Activated T-cell treated with anti-CD3 and anti-CD28 coated beads for 1 hour (primary cell): ENCODE measurements around the gene NUP210L.

Experiments
- DNase-seq: peaks from one replicate; pipeline ENCODE4 v3.0.0-alpha.2; 2020; ENCODE audit warnings: low read depth

NUP210L gene

GRCh38 chr1:153963850-153964331 lies 191.0 kb downstream of the NUP210L start:
- DNase-seq, result no peak

DNA sequence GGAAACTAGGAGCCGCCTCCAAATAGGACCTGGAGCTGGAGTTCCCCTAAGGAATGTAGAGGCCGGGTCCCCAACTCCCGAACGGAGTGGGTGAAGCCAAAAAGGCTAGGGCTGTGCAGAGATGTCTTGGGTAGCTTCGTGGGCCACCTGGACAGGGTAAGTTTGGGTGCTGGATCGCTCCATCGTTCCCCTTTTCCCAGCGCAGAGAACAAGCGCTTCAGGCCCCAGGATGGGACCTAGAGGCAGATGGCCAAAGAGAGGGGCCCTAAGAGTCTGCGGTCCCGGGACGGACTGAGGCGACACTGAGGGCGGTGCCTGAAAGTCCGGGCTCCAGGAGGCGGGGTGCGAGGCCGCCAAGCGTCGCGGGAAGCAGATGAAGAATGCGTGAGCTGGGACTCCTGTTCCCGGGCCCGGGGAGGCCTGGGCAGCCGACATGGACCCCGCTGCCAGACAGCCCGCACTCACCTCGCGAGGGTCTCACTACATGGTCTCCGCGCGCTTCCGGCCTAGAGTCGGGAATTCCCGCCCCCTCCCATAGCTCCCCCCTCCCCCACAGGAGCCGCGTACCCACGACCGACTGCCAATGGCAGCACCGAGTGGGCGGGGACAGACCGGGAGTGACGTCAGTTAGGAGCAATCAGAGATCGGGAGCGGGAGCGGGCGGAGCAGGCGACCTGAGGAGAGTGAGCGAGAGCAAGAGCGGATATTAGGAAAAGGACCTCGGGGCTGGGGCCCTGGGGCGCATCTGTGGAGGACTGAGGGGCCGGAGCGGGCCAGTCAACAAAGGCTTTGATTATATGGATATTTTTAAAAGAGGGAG lies 191.6 kb downstream of the NUP210L start, which contains the start of gene SLC39A1:
Gene SLC39A1, minus strand, starts transcription at position 508 of the 820 bp plus-strand sequence. CDS start 822 bp downstream, outside the sequence.
- DNase-seq, result peak; percentile 92

- DNase-seq, result no peak
These were observed 192.5 kb downstream of the NUP210L start for GRCh38 chr1:153962088-153963029.

DNA sequence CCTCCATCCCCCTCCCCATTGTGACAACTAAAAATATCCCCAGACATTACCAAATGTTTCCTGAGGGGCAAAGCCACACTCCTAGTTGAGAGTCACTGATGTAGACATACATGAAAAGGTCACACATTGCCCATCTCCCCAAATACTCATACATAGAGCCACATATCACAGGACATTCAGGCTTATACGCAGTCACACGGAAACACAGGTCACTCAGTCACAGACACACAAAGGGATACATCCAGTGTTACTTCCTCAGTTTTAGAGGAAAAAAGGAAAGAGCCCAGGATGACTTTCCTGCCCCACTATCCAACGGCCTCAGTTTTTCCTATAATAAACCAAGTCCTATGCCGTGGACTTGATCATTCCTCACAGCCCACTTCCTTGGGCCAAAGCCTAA lies 193.5 kb downstream of the NUP210L start:
- no peak for DNase-seq

- no peak for DNase-seq
These were observed 194.7 kb downstream of the NUP210L start for GRCh38 chr1:153960206-153960605.

GRCh38 chr1:153959454-153959853 lies 195.4 kb downstream of the NUP210L start:
- no peak for DNase-seq

DNA sequence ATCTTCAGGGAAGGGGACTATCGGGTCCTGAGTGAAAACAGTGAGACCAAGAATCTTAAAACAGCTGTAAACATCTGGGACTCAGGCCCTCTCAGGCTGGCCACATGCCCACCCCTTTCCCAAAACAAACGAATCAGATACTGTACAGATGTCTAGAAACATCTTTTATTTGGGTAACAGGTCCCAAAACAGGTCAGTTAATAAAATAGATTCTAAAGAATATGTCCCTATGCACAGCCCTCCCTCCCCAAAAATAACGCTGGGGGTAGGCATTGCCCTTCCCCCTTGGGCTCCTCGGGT lies 196.0 kb downstream of the NUP210L start:
- no peak for DNase-seq

DNA sequence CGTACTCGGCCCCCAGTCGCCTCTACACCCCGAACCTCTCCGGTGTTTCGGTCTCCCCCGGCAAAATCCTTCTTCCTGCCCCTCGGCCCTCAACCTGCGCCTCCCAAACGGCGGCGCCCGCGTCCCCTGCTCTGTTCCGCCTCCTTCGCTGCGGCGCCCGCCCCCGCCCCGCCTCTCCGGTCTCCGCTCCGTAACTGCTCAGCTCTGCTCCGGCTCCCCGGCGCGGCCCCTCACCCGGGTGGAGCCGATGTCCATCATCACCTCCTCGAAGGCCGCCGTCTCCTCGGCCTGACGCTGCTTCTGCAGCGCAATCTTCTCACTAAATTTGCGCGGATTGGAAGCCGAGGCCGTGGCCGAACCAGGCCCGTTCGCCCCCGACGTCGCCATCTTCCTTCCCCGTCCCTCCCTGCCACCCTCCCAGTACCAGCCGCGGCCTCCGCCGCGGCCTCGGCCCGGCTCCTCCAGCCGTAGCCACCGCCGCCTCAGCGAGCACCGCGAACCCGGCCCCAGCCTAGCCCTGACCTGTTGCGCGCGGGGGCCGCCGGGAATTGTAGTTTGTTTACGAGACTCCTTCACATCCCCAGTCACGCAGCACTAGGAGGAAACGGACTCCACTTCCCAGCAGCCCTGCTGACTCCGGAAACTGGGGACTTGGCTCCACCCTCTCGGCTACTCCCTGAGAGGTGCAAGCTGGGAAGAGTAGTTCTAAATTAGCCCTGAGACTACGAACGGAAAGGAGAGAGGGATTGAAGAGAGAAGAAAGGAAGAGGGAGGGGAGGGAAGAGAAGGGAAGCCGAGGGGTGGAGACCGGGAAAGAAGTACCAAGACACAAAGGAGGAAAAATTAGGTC lies 196.5 kb downstream of the NUP210L start, which contains the start of gene CRTC2:
Gene CRTC2, minus strand, starts transcription at position 502 of the 850 bp plus-strand sequence. Its CDS starts 115 bp downstream, at position 387.
- peak; percentile 95 for DNase-seq

DNA sequence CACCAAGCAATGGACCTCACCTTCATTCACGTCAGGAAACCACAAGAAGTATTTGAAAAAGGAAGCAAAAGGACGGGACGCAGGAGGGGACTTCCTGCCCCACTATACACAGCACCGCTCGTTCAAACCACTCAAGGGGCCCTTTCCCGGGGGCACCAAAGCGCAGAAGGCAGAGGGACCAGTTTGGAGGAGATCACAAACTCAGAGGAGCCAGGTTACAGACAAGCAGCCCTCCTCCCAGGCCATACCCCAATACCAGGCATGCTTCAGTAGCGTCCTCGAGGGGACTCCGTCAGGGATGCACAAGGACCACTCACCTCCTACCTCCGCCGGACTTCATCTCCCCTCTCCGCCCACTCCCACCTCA lies 197.1 kb downstream of the NUP210L start:
- DNase-seq, result no peak

- DNase-seq, result no peak
These were observed 197.7 kb downstream of the NUP210L start for GRCh38 chr1:153956997-153957715.

GRCh38 chr1:153954826-153955225 lies 200.0 kb downstream of the NUP210L start:
- no peak for DNase-seq

DNA sequence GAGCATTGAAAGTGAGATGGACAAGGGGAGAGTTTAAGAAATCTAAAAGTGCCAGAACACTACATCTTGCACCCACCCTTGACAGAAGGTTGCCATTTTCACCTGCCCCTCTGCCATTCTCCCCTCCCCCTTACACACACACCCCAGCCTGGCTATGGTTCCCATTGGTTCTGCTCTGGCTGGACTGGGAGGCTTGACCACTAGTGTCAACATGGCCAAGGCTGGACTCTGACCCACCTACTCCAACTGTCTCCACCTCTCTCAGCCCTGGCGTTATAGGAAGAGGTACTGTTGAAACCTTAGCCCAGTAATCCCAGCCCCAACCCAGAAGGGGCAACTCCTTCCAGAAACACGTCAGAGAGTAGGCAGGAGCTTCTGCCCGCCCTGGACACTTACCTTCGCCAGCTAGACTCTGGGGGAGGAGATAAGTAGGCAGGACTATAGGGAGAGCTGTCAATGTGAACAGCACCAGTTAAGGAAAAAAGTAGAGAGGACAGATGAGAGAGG lies 201.0 kb downstream of the NUP210L start:
- no peak for DNase-seq

- DNase-seq, result no peak
These were observed 203.1 kb downstream of the NUP210L start for GRCh38 chr1:153951801-153952200.

- DNase-seq, result no peak
These were observed 203.7 kb downstream of the NUP210L start for GRCh38 chr1:153951183-153951582.

GRCh38 chr1:153946622-153947241 lies 208.1 kb downstream of the NUP210L start, which contains the start of gene DENND4B:
Gene DENND4B (minus strand): TSS chr1:153946718. CDS start chr1:153944374, 2,344 bp downstream.
- peak; percentile 61 for DNase-seq

DNA sequence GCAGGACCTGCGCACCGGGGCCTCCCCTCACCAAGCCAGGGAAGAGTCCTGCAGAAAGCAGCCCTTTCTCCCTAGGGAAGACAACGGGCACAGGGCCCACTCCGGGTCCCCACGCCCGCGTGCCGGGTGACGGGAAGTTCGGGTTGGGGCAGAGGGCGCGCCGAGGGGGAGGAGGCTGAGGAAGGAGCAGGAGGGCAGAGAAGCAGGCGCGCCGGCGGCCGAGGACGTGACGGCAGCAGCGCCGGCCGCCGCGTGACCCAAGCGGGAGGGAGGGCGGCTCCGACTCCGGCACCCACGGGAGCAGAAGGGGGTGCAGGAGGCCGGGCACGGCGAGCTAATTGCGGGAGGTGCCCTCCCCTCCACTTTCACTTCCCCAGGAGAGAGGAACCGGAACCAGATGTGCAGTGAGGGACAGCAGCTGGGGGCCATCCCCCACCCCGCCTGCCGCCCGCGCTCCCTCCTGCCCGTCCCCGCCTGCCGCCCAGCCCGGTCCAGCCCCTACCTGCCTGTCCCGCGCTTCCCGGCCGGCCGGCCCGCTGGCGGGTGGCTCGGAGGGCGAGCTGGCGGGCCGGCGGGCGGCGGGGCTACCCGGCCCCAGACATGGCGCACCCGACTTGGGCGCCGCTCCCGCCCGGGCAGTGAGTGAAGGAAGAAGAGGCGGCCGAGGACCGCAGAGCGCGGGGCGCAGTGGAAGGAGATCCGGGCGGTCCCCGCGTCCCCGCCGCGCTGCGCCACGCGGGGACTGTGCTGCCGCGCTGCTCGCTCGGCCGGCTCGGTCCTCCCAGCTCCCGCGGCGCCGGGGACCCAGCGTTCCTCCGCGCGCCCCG lies 208.9 kb downstream of the NUP210L start:
- DNase-seq, result peak; percentile 63

- peak; percentile 64 for DNase-seq
These were observed 209.6 kb downstream of the NUP210L start for GRCh38 chr1:153945131-153945794.

GRCh38 chr1:153944827-153945117 lies 210.1 kb downstream of the NUP210L start:
- DNase-seq, result no peak
